Coronary artery (tissue), 2 donors: ENCODE measurements around the gene SOX5.
"Not testable (repeated sequence)": the region's sequence is repeated elsewhere in the genome, so short reads cannot be mapped to it uniquely, and the experiment has no call there.

Experiments used
- DNase-seq: peaks from one replicate; pipeline ENCODE4 v3.0.0-alpha.2; 2017; ENCODE audit warnings: low spot score
- H3K27ac ChIP-seq, 2 donors: fragments of 200-600 bp; sonication (generic); one replicate each; pipeline ENCODE4 v1.5.1; 2016 to 2019
- H3K4me3 ChIP-seq: fragments of 200-600 bp; sonication (generic); 2 replicates; pipeline ENCODE4 v1.5.1; 2016; ENCODE audit warnings: mild to moderate bottlenecking, moderate library complexity
- CTCF ChIP-seq: fragments of 200-600 bp; sonication (generic); IDR thresholded peaks from one replicate; pipeline ENCODE4 v1.5.1; 2019; ENCODE audit warnings: antibody characterized with exemption

Gene SOX5

GRCh38 chr12:23891115-23891514 lies 58.4 kb downstream of the SOX5 start:
- Histone ChIP-seq H3K4me3 (no peak overlapping the region), H3K27ac (no peak overlapping the region)
- DNase-seq = no peak
- no peak for TF ChIP-seq CTCF

- DNase-seq = no peak
- no peak overlapping the region for H3K27ac ChIP-seq
- H3K4me3 ChIP-seq = no peak overlapping the region
- TF ChIP-seq CTCF = no peak
Observed at GRCh38 chr12:23889069-23889440, 60.4 kb downstream of the SOX5 start.

- TF ChIP-seq CTCF = no peak
- DNase-seq = no peak
Observed at GRCh38 chr12:23888396-23889068, 60.9 kb downstream of the SOX5 start.

GRCh38 chr12:23887055-23887835 lies 62.2 kb downstream of the SOX5 start:
- TF ChIP-seq CTCF = no peak
- H3K27ac ChIP-seq = no peak overlapping the region
- no peak for DNase-seq
- H3K4me3 ChIP-seq = no peak overlapping the region

More at GRCh38 chr12:23888396-23889068, 60.9 kb downstream of the SOX5 start:
- Histone ChIP-seq H3K27ac (no peak overlapping the region), H3K4me3 (no peak overlapping the region)

GRCh38 chr12:23885394-23885793 lies 64.1 kb downstream of the SOX5 start:
- no peak overlapping the region for H3K27ac ChIP-seq
- TF ChIP-seq CTCF = no peak
- DNase-seq = no peak
- H3K4me3 ChIP-seq = no peak overlapping the region

GRCh38 chr12:23884909-23885308 lies 64.6 kb downstream of the SOX5 start:
- DNase-seq = no peak
- no peak for TF ChIP-seq CTCF
- Histone ChIP-seq H3K27ac (no peak overlapping the region), H3K4me3 (no peak overlapping the region)

- TF ChIP-seq CTCF = no peak
- Histone ChIP-seq H3K4me3 (no peak overlapping the region), H3K27ac (no peak overlapping the region)
- DNase-seq = no peak
Observed at GRCh38 chr12:23880988-23881387, 68.5 kb downstream of the SOX5 start.

GRCh38 chr12:23876618-23877017 lies 72.9 kb downstream of the SOX5 start:
- not testable (repeated sequence) for H3K4me3 ChIP-seq, DNase-seq, H3K27ac ChIP-seq
